Activated CD8-positive, alpha-beta memory T cell treated with anti-CD3 and anti-CD28 coated beads for 4 hours (primary cell): ENCODE measurements around the gene HNRNPU.

ENCODE experiments used
- DNase-seq, 2 donors: peaks; one replicate each; pipeline ENCODE4 v3.0.0-alpha.2; 2020; ENCODE audit warnings: low read depth in 2 of 2

HNRNPU gene

DNA sequence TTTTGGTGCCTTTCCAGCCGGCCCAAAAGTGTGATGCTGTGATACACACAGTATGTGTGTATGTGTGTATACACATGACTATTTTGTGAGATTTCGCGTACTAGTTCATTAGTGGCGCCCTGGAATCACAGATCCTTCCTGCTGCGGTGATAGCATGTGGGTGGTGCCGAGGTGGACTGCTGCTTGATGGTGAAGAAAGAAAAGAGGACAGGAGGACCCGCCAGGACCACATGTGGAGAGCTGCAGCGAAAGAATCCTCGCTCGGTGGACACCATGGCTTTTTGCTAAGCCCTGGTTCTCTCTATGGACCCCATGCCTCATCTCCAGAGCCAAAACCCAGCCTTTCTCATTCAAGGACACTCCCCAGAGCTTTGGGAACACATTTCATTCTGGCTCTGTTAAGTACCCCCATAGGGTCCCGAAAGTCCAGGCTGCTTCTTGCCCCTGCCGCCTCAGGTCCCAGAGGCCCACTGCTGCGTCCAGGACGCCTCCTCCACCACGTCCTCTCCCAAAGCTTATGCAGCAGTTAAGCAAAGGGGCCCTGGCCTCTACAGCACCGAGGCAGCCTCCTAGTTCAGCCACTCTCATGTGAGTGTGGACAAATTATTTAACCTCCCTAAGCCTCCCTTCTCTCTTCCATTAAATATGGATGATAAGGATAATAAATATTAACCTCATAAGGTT, 61.6 kb downstream of the HNRNPU start:
- no peak for DNase-seq

- no peak for DNase-seq
Observed at GRCh38 chr1:244802041-244802440, 62.3 kb downstream of the HNRNPU start.

- peak; percentile 13 to 35 for DNase-seq
Observed at GRCh38 chr1:244801246-244801645, 63.1 kb downstream of the HNRNPU start.

DNA sequence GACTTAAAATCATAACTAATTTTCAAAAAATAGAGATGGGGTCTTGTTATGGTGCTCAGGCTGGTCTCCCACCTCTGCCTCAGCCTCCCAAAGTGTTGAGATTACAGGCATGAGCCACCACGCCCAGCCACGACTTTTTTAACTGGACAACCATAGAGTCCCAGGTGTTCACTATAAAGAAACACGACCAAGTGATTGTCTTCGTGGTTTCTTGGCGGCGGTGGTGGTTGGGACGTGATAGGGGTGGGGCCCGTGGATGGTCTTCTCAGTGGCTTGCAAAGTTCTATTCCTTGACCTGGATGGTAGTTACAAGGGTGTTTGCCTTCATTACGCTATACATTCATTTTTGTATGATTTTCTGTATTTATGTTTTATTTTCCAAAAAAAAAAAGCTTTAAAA, 63.5 kb downstream of the HNRNPU start:
- no peak for DNase-seq
